GM12864 (cell line): ENCODE measurements around the gene ARHGEF10L.

ENCODE experiments used
- DNase-seq: peaks from one replicate; pipeline ENCODE4 v3.0.0-alpha.2; 2011; ENCODE audit warnings: low read depth
- H3K4me3 ChIP-seq: 2 replicates; pipeline ENCODE4 v1.5.1; 2011; ENCODE audit warnings: mild to moderate bottlenecking, low read depth, low read length, control low read depth
- TF ChIP-seq, protein P1 (sequence below): IDR thresholded peaks from 2 replicates; pipeline ENCODE4 v1.5.1; 2011; ENCODE audit warnings: low read depth, mild to moderate bottlenecking, moderate library complexity, low read length, control low read depth, inconsistent platforms; ENCODE audit errors: missing control alignments

Gene ARHGEF10L

DNA sequence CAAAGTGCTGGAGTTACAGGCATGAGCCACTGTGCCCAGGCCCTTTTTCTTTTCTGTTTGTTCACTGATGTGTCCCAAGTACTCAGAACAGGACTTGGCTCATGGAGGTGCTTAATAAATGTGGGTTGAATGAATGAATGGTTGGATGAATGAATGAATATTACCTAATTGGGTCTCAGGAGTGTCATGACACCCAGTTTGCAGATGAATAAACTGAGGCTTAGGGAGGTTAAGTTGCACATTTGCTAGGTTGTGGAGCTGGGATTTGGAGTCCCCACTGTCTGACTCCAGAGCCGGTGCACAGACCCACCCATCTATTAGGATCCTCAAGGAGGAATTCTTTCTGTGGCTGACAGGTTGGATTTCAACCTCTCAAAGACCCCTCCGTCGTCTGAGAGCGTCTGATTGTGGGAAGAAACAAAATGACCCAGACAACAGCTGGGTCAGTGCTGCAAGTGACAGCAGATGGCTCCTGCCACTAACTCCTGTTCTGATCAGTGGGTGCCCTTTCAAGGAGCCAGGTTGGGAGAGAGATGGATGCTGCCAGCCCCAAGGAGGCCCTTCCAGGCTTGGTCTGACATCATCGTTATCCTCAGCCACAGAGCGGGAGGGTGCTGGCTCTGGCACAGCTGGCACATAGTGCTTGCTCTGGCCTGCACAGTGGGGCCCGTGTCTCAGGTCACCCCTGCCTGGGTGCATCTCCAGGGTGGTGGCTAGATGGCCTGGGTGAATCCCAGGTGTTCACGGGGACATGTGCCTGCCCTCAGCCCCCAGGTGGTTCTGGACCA, 24.2 kb downstream of the ARHGEF10L start:
- DNase-seq = no peak
- TF ChIP-seq, protein P1, sequence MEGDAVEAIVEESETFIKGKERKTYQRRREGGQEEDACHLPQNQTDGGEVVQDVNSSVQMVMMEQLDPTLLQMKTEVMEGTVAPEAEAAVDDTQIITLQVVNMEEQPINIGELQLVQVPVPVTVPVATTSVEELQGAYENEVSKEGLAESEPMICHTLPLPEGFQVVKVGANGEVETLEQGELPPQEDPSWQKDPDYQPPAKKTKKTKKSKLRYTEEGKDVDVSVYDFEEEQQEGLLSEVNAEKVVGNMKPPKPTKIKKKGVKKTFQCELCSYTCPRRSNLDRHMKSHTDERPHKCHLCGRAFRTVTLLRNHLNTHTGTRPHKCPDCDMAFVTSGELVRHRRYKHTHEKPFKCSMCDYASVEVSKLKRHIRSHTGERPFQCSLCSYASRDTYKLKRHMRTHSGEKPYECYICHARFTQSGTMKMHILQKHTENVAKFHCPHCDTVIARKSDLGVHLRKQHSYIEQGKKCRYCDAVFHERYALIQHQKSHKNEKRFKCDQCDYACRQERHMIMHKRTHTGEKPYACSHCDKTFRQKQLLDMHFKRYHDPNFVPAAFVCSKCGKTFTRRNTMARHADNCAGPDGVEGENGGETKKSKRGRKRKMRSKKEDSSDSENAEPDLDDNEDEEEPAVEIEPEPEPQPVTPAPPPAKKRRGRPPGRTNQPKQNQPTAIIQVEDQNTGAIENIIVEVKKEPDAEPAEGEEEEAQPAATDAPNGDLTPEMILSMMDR = no peak
- H3K4me3 ChIP-seq = no peak overlapping the region

DNA sequence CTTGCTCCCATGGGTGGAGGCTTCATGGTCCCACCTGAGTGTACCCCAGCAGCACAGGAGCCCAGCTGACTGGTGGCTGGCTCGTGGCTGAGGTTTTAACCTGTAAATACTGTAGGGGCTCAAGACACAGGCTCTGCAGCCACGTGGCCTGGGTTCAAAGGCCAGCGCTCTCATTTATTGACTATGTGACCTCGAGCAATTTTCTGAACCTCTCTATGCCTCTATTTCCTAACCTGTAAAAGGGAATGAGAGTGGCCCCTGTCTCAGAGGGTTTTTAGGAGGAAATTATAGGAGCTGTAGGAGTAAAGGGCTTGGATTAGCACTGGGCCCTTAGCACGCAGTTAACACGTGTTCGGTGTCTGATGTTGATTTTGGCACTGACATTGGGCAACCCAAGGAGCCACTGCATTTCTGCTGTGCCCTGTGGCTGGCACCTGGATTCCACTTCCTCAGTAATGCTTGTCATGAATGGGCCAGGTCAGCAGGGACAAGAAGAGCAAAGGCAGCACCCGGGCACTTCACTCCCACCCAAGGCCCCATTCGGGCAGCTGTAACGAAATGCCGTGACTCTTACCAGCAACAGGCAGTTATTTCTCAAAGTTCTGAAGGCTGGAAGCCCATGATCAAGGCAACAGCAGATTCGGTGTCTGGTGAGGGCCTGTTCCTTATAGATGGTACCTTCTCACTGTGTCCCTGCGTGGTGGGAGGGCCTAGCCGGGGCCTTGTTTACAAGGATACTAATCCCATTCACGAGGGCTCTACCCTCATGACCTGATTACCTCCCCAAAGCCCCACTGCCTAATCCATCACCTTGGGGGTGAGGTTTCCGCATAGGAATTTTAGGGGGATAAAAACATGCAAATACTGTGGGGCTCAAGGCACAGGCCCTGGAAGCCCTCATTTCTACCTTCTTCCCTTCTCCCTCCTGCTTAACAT, 25.2 kb downstream of the ARHGEF10L start:
- H3K4me3 ChIP-seq = no peak overlapping the region
- DNase-seq = no peak
- TF ChIP-seq, protein P1 = no peak

GRCh38 chr1:17565461-17566252, 26.2 kb downstream of the ARHGEF10L start:
- H3K4me3 ChIP-seq = no peak overlapping the region
- TF ChIP-seq, protein P1 = no peak
- DNase-seq = no peak

DNA sequence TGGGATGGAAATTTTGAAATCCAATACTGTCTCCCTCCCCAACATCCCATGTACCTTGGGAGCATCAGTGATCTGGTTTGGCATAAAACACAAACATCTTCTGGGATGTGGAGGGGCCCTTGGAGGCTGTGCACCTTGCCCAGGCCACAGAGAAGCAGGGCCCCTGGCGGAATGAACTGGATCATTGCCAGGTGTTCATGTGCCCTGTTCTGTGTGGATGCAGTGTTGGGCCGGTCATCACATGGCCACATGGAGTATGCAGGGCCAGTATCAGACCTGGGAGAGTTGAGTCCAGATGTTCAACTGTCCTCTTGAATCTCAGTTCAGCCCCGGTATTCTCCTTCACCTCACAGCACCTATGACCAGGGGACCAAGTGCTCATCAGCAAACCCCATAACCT, 26.9 kb downstream of the ARHGEF10L start:
- DNase-seq = no peak
- TF ChIP-seq, protein P1 = no peak
- no peak overlapping the region for H3K4me3 ChIP-seq

GRCh38 chr1:17566892-17567291, 27.4 kb downstream of the ARHGEF10L start:
- TF ChIP-seq, protein P1 = no peak
- H3K4me3 ChIP-seq = no peak overlapping the region
- DNase-seq = no peak

DNA sequence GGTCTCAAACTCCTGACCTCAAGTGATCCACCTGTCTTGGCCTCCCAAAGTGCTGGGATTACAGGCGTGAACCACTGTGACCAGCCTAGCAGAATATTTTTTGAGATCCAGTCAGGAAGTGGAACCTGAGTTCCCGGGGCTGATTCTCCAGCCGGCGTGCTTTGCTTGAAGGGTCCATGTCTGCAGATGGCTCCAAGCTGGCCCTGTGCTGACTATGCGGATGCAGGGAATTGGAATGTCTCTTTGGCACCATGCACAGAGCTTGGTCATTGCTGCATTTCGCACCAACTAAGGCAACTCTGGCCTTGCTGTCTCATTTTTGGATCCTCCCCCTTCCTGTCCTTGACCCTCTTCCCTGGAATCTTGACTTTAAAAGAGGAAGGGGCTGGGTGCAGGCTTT, 28.1 kb downstream of the ARHGEF10L start:
- DNase-seq = no peak
- TF ChIP-seq, protein P1 = no peak
- no peak overlapping the region for H3K4me3 ChIP-seq
